ENCODE measurements around the gene DAAM2. TPM values are rescaled to one million over a fixed set of nuclear protein-coding genes. Genes with fewer than 3 reads are reported as not detected.

Gene DAAM2
- total and polyA plus RNA-seq, 2 of the 8 experiments (the other 6 are each of a cell fraction or from before 2014, with no cell fraction given), result 1.5 to 2.9 TPM

DNA sequence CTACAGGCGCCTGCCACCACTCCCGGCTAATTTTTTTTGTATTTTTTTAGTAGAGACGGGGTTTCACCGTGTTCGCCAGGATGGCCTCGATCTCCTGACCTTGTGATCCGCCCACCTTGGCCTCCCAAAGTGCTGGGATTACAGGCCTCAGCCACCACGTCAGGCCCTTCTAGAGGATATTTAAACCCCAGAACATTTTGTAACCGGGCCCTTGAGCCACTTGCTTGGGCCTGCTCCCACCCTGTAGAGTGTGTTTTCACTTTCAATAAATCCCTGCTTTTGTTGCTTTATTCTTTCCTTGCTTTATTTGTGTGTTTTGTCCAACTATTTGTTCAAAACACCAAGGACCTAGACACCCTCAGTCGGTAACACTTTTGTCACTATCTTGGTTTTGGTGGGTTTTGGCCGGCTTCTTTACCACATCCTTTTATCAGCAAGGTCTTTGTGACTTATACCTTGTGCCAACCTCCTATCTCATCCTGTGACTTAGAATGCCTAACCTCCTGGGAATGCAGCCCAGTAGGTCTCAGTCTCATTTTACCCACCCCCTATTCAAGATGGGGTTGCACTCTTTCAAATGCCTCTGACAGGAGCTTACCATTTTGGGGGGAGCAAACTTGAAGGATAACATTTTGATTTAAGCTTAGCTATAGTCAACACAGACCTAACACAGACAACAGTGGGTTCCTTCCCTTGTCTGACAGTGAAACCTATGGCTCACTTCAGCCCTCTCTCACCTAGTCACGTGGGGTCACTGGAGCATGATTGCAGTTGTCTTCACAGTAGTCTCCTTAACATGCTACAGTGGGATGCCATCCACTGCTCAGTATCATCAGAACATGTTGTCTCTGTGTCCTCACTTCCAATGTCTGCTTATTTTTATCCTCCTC lies 39.1 kb upstream of the DAAM2 start:
- Histone ChIP-seq H3K14ac (ENCODE audit: insufficient read length) (no peak overlapping the region), H3K27me3 (replicated peaks in 1 of 4; ENCODE audit: control insufficient read depth in 3 of 4, extremely low read depth in 1 of 4, insufficient read depth in 3 of 4, low read length in 3 of 4) (peaks cover 0 to 1% (median 0%) of the 10 kb centered on the region in 4 experiments; a peak in 1 of 7 replicates), H4K5ac (ENCODE audit: insufficient read length, low read depth, low read length) (no peak overlapping the region), H3K79me2 (ENCODE audit: control insufficient read depth in 1 of 2, insufficient read depth in 2 of 2, low read length in 2 of 2) (no peaks in the 10 kb centered on the region), H4K20me1 (replicated peaks in 1 of 2; ENCODE audit: control insufficient read depth in 1 of 2, insufficient read depth in 2 of 2, low read length in 2 of 2) (no peaks in the 10 kb centered on the region), H2BK120ac (replicated peaks; ENCODE audit: low read depth, low read length) (no peak overlapping the region), H2BK5ac (ENCODE audit: low read depth, low read length) (no peak overlapping the region), H4K91ac (replicated peaks; ENCODE audit: insufficient read length, low read length) (no peak overlapping the region), H2AK5ac (ENCODE audit: low read depth, low read length) (no peak overlapping the region), H2BK15ac (ENCODE audit: low read length) (no peak overlapping the region), H3K4me2 (ENCODE audit: insufficient read depth in 1 of 2, low read depth in 2 of 2, low read length in 2 of 2) (no peak overlapping the region), H3K4me1 (replicated peaks in 1 of 4; ENCODE audit: control insufficient read depth in 3 of 4, insufficient read depth in 4 of 4, low read length in 3 of 4) (no peaks in the 10 kb centered on the region), H3K23ac (ENCODE audit: insufficient read length) (no peak overlapping the region), H2BK12ac (ENCODE audit: low read depth, low read length) (no peak overlapping the region), H3K56ac (replicated peaks; ENCODE audit: insufficient read length, low read depth, low read length) (no peak overlapping the region), H2BK20ac (ENCODE audit: low read length) (no peak overlapping the region), H3K27ac (ENCODE audit: low read depth, low read length) (no peak overlapping the region), H3K18ac (ENCODE audit: extremely low read depth, low read length) (no peak overlapping the region), H3K36me3 (ENCODE audit: control insufficient read depth in 2 of 4, insufficient read depth in 4 of 4, low read length in 3 of 4) (no peaks in the 10 kb centered on the region), H3K9me3 (ENCODE audit: insufficient read depth in 2 of 2, low read depth in 1 of 2, low read length in 1 of 2) (no peaks in the 10 kb centered on the region), H2AFZ (ENCODE audit: low read length) (no peak overlapping the region), H3K9ac (replicated peaks in 1 of 4; ENCODE audit: extremely low read depth in 1 of 4, low read depth in 3 of 4, low read length in 3 of 4) (no peak overlapping the region), H4K8ac (ENCODE audit: extremely low read depth, insufficient read depth, low read length) (no peak overlapping the region), H3K79me1 (ENCODE audit: low read depth, low read length) (no peaks in the 10 kb centered on the region), H3K23me2 (ENCODE audit: low read depth, low read length) (no peaks in the 10 kb centered on the region), H3K4ac (replicated peaks; ENCODE audit: insufficient read length, low read depth, low read length) (no peak overlapping the region), H3K4me3 (ENCODE audit: extremely low read depth in 1 of 4, insufficient read depth in 2 of 4, low read depth in 3 of 4, low read length in 4 of 4) (no peak overlapping the region)
- POLR2A ChIA-PET (ENCODE audit: partially characterized antibody), result no interaction called here
- no peak for FAIRE-seq
- CTCF ChIA-PET (ENCODE audit: partially characterized antibody), result interaction anchor here (1.2 to 1.6 kb wide), 2 partner anchors 17 to 51 kb away, joined by 3 read pairs; no protein-coding TSS in a partner anchor
- no peak for DNase-seq (ENCODE audit: low read depth in 1 of 2, low spot score in 2 of 2)
- WGBS, 2 experiments (ENCODE audit: extremely low coverage in 1 of 2, insufficient coverage in 1 of 2, insufficient read length in 1 of 2, insufficient replicate concordance in 2 of 2, low coverage in 1 of 2, low lambda C conversion rate in 2 of 2, missing lambda C conversion rate in 1 of 2), result 93% methylated on average over 12 of the region's 12 CpGs; no CpG with 5 or more reads in 1 of the 2 experiments
- no peak for TF ChIP-seq JUND (IDR thresholded peaks at IDR 0.05; ENCODE audit: low read length)
- TF ChIP-seq RXRA (IDR thresholded peaks at IDR 0.05; ENCODE audit: insufficient read depth, low read depth, low read length), result no peak
- TF ChIP-seq E2F6 (IDR thresholded peaks at IDR 0.05), result no peak
- no peak for TF ChIP-seq SIX5 (IDR thresholded peaks at IDR 0.05; ENCODE audit: low read depth, low read length)
- TF ChIP-seq, protein P1, sequence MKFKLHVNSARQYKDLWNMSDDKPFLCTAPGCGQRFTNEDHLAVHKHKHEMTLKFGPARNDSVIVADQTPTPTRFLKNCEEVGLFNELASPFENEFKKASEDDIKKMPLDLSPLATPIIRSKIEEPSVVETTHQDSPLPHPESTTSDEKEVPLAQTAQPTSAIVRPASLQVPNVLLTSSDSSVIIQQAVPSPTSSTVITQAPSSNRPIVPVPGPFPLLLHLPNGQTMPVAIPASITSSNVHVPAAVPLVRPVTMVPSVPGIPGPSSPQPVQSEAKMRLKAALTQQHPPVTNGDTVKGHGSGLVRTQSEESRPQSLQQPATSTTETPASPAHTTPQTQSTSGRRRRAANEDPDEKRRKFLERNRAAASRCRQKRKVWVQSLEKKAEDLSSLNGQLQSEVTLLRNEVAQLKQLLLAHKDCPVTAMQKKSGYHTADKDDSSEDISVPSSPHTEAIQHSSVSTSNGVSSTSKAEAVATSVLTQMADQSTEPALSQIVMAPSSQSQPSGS (IDR thresholded peaks at IDR 0.05; ENCODE audit: low read length), result no peak
- TF ChIP-seq NRF1 (IDR thresholded peaks at IDR 0.05; ENCODE audit: low read depth, low read length), result no peak
- no peak for TF ChIP-seq SRF (IDR thresholded peaks at IDR 0.05; ENCODE audit: low read depth, low read length)
- TF ChIP-seq POLR2A (IDR thresholded peaks at IDR 0.05; ENCODE audit: control extremely low read depth in 1 of 2, low read depth in 2 of 2, low read length in 2 of 2), result no peak
- TF ChIP-seq ASH2L (IDR thresholded peaks at IDR 0.05; ENCODE audit: low read length), result no peak
- no peak for TF ChIP-seq GABPA (IDR thresholded peaks at IDR 0.05; ENCODE audit: borderline replicate concordance, insufficient read depth, low read length)
- TF ChIP-seq TEAD4 (IDR thresholded peaks at IDR 0.05; ENCODE audit: low read depth, low read length), result no peak
